C4-2B (cell line): ENCODE results near the gene PDE12.

Experiments used
- H3K27ac ChIP-seq: fragments of 450-650 bp; 2 replicates; pipeline ENCODE4 v1.5.1; 2017
- ZFX ChIP-seq: fragments of 450-650 bp; IDR thresholded peaks from 2 replicates; pipeline ENCODE4 v1.6.1; 2017
- TF ChIP-seq, protein P1 (sequence below): fragments of 450-650 bp; conservative IDR thresholded peaks from 2 replicates; pipeline ENCODE4 v1.5.1; 2017; ENCODE audit warnings: mild to moderate bottlenecking

PDE12 gene

DNA sequence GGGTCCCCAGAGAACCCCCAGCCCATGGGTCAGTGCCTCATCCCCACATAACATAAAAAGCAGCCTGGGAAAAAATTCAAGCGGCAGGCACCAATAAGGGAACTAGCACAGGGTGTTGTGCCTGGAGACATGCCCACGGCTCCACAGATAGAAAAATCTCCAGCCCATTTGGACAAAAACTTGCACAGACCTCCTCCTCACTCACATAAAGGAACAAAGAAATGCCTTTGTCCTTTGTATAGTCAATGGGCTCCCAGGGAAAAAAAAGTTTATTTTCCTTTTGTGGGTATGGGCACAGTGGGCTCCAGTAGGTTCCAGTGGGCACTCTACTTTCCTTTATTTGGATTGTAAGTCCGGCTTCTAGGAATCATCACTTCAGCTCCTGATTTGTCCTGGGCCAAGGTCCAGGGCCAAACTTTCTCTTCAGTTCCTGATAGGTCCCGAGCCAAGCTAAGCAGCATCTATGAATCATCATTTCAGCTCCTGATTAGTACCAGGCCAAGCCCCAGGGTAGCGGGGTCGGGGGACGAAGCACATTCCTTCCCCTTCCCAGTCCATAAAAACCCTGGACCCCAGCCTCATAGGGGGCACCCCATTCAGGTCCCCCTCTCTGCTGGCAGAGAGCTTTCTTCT is 10.3 kb upstream of the PDE12 start:
- H3K27ac ChIP-seq: no peak overlapping the region
- no peak for TF ChIP-seq ZFX
- TF ChIP-seq, protein P1, sequence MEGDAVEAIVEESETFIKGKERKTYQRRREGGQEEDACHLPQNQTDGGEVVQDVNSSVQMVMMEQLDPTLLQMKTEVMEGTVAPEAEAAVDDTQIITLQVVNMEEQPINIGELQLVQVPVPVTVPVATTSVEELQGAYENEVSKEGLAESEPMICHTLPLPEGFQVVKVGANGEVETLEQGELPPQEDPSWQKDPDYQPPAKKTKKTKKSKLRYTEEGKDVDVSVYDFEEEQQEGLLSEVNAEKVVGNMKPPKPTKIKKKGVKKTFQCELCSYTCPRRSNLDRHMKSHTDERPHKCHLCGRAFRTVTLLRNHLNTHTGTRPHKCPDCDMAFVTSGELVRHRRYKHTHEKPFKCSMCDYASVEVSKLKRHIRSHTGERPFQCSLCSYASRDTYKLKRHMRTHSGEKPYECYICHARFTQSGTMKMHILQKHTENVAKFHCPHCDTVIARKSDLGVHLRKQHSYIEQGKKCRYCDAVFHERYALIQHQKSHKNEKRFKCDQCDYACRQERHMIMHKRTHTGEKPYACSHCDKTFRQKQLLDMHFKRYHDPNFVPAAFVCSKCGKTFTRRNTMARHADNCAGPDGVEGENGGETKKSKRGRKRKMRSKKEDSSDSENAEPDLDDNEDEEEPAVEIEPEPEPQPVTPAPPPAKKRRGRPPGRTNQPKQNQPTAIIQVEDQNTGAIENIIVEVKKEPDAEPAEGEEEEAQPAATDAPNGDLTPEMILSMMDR: no peak

DNA sequence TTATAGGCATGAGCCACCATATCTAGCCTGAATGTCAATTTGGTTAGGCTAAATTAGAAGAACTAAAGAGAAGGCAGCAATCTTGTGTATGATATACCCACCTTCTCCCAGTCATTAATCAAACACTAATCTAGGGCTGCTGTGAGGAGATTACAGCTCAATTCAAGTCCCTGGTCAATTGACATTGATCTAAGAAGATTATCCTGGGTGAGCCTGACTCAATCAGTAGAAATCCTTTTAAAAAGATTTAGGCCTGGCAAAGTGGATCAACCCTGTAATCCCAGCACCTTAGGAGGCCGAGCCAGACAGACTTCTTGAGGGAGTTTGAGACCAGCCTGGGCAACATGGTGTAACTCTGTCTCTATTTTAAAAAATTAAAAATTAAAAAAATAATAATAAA is 9.5 kb upstream of the PDE12 start:
- TF ChIP-seq, protein P1: no peak
- TF ChIP-seq ZFX: no peak
- H3K27ac ChIP-seq: no peak overlapping the region

DNA sequence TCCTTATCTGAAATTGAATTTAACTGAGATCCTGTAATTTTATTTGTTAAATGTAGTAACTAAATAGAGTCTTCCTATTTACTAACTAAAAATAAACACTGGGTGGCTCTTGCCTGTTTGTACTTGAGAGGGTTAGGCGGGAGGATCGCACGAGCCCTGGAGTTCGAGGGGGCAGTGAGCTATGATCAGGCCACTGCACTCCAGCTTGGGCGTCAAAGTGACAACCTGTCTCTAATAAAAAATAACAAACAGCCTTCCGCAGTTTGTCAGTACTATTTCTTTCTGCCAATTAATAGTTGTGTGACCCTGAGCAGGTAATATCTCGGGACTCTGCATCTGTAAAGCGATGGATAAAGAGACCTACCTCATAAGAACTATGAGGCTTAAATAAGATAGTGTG is 768 bp upstream of the PDE12 start:
- TF ChIP-seq, protein P1: no peak
- TF ChIP-seq ZFX: no peak
- H3K27ac ChIP-seq: peak overlapping the region; percentile 87

GRCh38 chr3:57556459-57557084 is 498 bp downstream of the PDE12 start:
- TF ChIP-seq, protein P1: no peak
- TF ChIP-seq ZFX: peak; percentile 96
- peak overlapping the region; percentile 87 for H3K27ac ChIP-seq

DNA sequence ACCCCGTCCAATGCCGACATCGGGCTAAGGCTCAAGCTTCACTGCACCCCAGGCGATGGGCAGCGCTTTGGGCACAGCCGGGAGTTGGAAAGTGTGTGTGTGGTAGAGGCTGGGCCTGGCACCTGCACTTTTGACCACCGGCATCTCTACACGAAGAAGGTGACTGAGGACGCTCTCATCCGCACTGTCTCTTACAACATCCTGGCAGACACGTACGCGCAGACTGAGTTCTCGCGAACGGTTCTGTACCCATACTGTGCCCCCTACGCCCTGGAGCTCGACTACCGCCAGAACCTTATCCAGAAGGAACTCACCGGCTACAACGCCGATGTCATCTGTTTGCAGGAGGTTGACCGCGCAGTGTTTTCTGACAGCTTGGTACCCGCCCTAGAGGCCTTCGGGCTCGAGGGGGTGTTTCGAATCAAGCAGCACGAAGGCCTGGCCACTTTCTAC is 1.0 kb downstream of the PDE12 start:
- H3K27ac ChIP-seq: peak overlapping the region; percentile 87
- no peak for TF ChIP-seq ZFX
- TF ChIP-seq, protein P1: no peak

GRCh38 chr3:57559526-57559925 is 3.5 kb downstream of the PDE12 start:
- H3K27ac ChIP-seq: no peak overlapping the region
- TF ChIP-seq ZFX: no peak
- TF ChIP-seq, protein P1: no peak

- H3K27ac ChIP-seq: no peak overlapping the region
- TF ChIP-seq, protein P1: no peak
- no peak for TF ChIP-seq ZFX
Observed at GRCh38 chr3:57569859-57570450, 13.9 kb downstream of the PDE12 start.
